H1 (cell line): Measurements from ENCODE around the gene PLXNA4. TPM values are rescaled to one million over a fixed set of nuclear protein-coding genes. Genes with fewer than 3 reads are reported as not detected.

Experiments used
- CTCF ChIA-PET: fragments of 300-600 bp; sonication (Branson Sonifier 250); formaldehyde crosslinking; loops from one replicate; lab custom pipeline; 2021; ENCODE audit not compliant: partially characterized antibody; lab: Charles Lee
- POLR2A ChIA-PET: fragments of 300-600 bp; sonication (Branson Sonifier 250); formaldehyde crosslinking; loops from one replicate; lab custom pipeline; 2021; ENCODE audit warnings: inconsistent platforms; ENCODE audit not compliant: partially characterized antibody; lab: Charles Lee
- DNase-seq, 2 experiments: peaks; one replicate each; pipeline versions ENCODE4 v3.0.0 to v3.0.0-alpha.2; 2010 to 2022; ENCODE audit warnings: low spot score in 2 of 2, low read depth in 1 of 2, mixed read lengths in 1 of 2
- FAIRE-seq: peaks from 2 replicates; lab custom pipeline; 2011; peaks lifted over from hg19 to GRCh38; lab: Jason Lieb, UNC
- H2AFZ ChIP-seq: 2 replicates; pipeline ENCODE4 v1.8.1; 2012; ENCODE audit warnings: low read length, inconsistent platforms
- H2AK5ac ChIP-seq: 2 replicates; pipeline ENCODE4 v1.6.1; 2013; ENCODE audit warnings: low read depth, low read length
- H2BK120ac ChIP-seq: replicated peaks from 2 replicates; pipeline ENCODE3; 2013; ENCODE audit warnings: low read depth, low read length, inconsistent platforms
- H2BK12ac ChIP-seq: 2 replicates; pipeline ENCODE4 v1.6.1; 2013; ENCODE audit warnings: low read depth, low read length
- H2BK15ac ChIP-seq: 2 replicates; pipeline ENCODE4 v1.6.1; 2013; ENCODE audit warnings: low read length
- H2BK20ac ChIP-seq: 2 replicates; pipeline ENCODE4 v1.6.1; 2013; ENCODE audit warnings: low read length
- H2BK5ac ChIP-seq: 2 replicates; pipeline ENCODE4 v1.6.1; 2013; ENCODE audit warnings: low read depth, low read length
- H3K14ac ChIP-seq: 2 replicates; pipeline ENCODE4 v1.6.1; 2013; ENCODE audit warnings: inconsistent platforms; ENCODE audit not compliant: insufficient read length
- H3K18ac ChIP-seq: 2 replicates; pipeline ENCODE4 v1.6.1; 2013; ENCODE audit warnings: low read length; ENCODE audit errors: extremely low read depth
- H3K23ac ChIP-seq: 2 replicates; pipeline ENCODE4 v1.6.1; 2013; ENCODE audit warnings: inconsistent platforms; ENCODE audit not compliant: insufficient read length
- H3K23me2 ChIP-seq: 2 replicates; pipeline ENCODE4 v1.6.1; 2013; ENCODE audit warnings: low read depth, low read length
- H3K27ac ChIP-seq: 2 replicates; pipeline ENCODE4 v1.6.1; 2011; ENCODE audit warnings: low read depth, low read length, inconsistent platforms
- H3K27me3 ChIP-seq, 4 experiments: replicated peaks in 1 of 4; 1 replicate in 1 of 4; 2 replicates in 3 of 4; pipeline versions ENCODE4 v1.6.1 to v1.8.1; 2011 to 2013; ENCODE audit warnings: low read length in 3 of 4, mild to moderate bottlenecking in 3 of 4, inconsistent platforms in 2 of 4, mixed read lengths in 2 of 4, moderate library complexity in 1 of 4; ENCODE audit not compliant: control insufficient read depth in 3 of 4, insufficient read depth in 3 of 4; ENCODE audit errors: extremely low read depth in 1 of 4
- H3K36me3 ChIP-seq, 4 experiments: 2 replicates each; pipeline versions ENCODE4 v1.6.1 to v1.8.1; 2011 to 2013; ENCODE audit warnings: mild to moderate bottlenecking in 4 of 4, low read length in 3 of 4, moderate library complexity in 2 of 4, control low read depth in 1 of 4, inconsistent platforms in 1 of 4; ENCODE audit not compliant: insufficient read depth in 4 of 4, control insufficient read depth in 2 of 4
- H3K4ac ChIP-seq: replicated peaks from 2 replicates; pipeline ENCODE3; 2013; ENCODE audit warnings: low read length, low read depth, mixed read lengths, inconsistent platforms; ENCODE audit not compliant: insufficient read length
- H3K4me1 ChIP-seq, 4 experiments: replicated peaks in 1 of 4; 1 replicate in 1 of 4; 2 replicates in 3 of 4; pipeline versions ENCODE4 v1.6.1 to v1.8.1; 2011 to 2013; ENCODE audit warnings: low read length in 3 of 4, inconsistent platforms in 2 of 4, mixed read lengths in 1 of 4; ENCODE audit not compliant: insufficient read depth in 4 of 4, control insufficient read depth in 3 of 4
- H3K4me2 ChIP-seq, 2 experiments: 2 replicates each; pipeline versions ENCODE4 v1.6.1 to v1.8.1; 2011 to 2013; ENCODE audit warnings: low read depth in 2 of 2, low read length in 2 of 2, control low read depth in 1 of 2, inconsistent platforms in 1 of 2, mild to moderate bottlenecking in 1 of 2; ENCODE audit not compliant: insufficient read depth in 1 of 2
- H3K4me3 ChIP-seq, 4 experiments: fragments of 200-600, 300-600 bp in 1 of 4; sonication (generic), shearing (Covaris generic), sonication (Bioruptor Twin) in 1 of 4; 2 replicates each; pipeline versions ENCODE4 v1.5.1 to v1.8.1; 2011 to 2016; ENCODE audit warnings: low read length in 4 of 4, low read depth in 3 of 4, control low read depth in 2 of 4, inconsistent platforms in 2 of 4, mild to moderate bottlenecking in 2 of 4, mixed read lengths in 1 of 4, moderate library complexity in 1 of 4; ENCODE audit not compliant: insufficient read depth in 2 of 4; ENCODE audit errors: extremely low read depth in 1 of 4
- H3K56ac ChIP-seq: replicated peaks from 2 replicates; pipeline ENCODE3; 2013; ENCODE audit warnings: low read depth, mild to moderate bottlenecking, mixed read lengths, low read length, inconsistent platforms; ENCODE audit not compliant: insufficient read length
- H3K79me1 ChIP-seq: 2 replicates; pipeline ENCODE4 v1.6.1; 2013; ENCODE audit warnings: low read depth, low read length, control low read depth
- H3K79me2 ChIP-seq, 2 experiments: 2 replicates each; pipeline versions ENCODE4 v1.6.1 to v1.8.1; 2012 to 2013; ENCODE audit warnings: low read length in 2 of 2, mild to moderate bottlenecking in 2 of 2, inconsistent platforms in 1 of 2; ENCODE audit not compliant: insufficient read depth in 2 of 2, control insufficient read depth in 1 of 2
- H3K9ac ChIP-seq, 4 experiments: replicated peaks in 1 of 4; 1 replicate in 1 of 4; 2 replicates in 3 of 4; pipeline versions ENCODE4 v1.6.1 to v1.8.1; 2011 to 2013; ENCODE audit warnings: low read depth in 3 of 4, low read length in 3 of 4, control low read depth in 2 of 4, mild to moderate bottlenecking in 2 of 4, moderate library complexity in 2 of 4, inconsistent platforms in 1 of 4; ENCODE audit errors: extremely low read depth in 1 of 4
- H3K9me3 ChIP-seq, 2 experiments: 2 replicates each; pipeline versions ENCODE4 v1.6.1 to v1.8.1; 2012 to 2013; ENCODE audit warnings: mild to moderate bottlenecking in 2 of 2, moderate library complexity in 2 of 2, control low read depth in 1 of 2, inconsistent platforms in 1 of 2, low read depth in 1 of 2, low read length in 1 of 2, mixed read lengths in 1 of 2; ENCODE audit not compliant: insufficient read depth in 2 of 2
- H4K20me1 ChIP-seq, 2 experiments: replicated peaks in 1 of 2; 2 replicates each; pipeline versions ENCODE3 to v1.8.1; 2011 to 2013; ENCODE audit warnings: inconsistent platforms in 2 of 2, low read length in 2 of 2, mild to moderate bottlenecking in 1 of 2; ENCODE audit not compliant: insufficient read depth in 2 of 2, control insufficient read depth in 1 of 2
- H4K5ac ChIP-seq: 2 replicates; pipeline ENCODE4 v1.6.1; 2013; ENCODE audit warnings: low read length, low read depth, mixed read lengths, inconsistent platforms; ENCODE audit not compliant: insufficient read length
- H4K8ac ChIP-seq: 2 replicates; pipeline ENCODE4 v1.8.0; 2013; ENCODE audit warnings: mild to moderate bottlenecking, moderate library complexity, low read length, inconsistent platforms; ENCODE audit not compliant: insufficient read depth; ENCODE audit errors: extremely low read depth
- H4K91ac ChIP-seq: replicated peaks from 2 replicates; pipeline ENCODE3; 2013; ENCODE audit warnings: low read length, mixed read lengths, inconsistent platforms; ENCODE audit not compliant: insufficient read length
- ATF3 ChIP-seq: IDR thresholded peaks from 2 replicates; pipeline ENCODE4 v1.6.1; 2011; ENCODE audit warnings: low read depth, mild to moderate bottlenecking, low read length; ENCODE audit not compliant: insufficient read depth
- CTBP2 ChIP-seq: IDR thresholded peaks from 2 replicates; pipeline ENCODE4 v1.7.0; 2011; ENCODE audit warnings: borderline replicate concordance, mild to moderate bottlenecking, moderate library complexity, mixed read lengths, low read length; ENCODE audit not compliant: insufficient read depth, insufficient read length
- EGR1 ChIP-seq: IDR thresholded peaks from 2 replicates; pipeline ENCODE4 v1.6.1; 2011; ENCODE audit warnings: low read depth, low read length, borderline replicate concordance
- EZH2 ChIP-seq: fragments of 200-600 bp; sonication (generic); IDR thresholded peaks from 2 replicates; pipeline ENCODE4 v1.7.1; 2012; ENCODE audit warnings: low read depth, mild to moderate bottlenecking, moderate library complexity, low read length, inconsistent platforms; ENCODE audit not compliant: severe bottlenecking
- FOSL1 ChIP-seq: IDR thresholded peaks from 2 replicates; pipeline ENCODE4 v1.6.1; 2011; ENCODE audit warnings: mild to moderate bottlenecking, low read depth, low read length, moderate library complexity; ENCODE audit not compliant: insufficient read depth
- HDAC2 ChIP-seq, 2 experiments: fragments of 300-600 bp in 1 of 2; sonication (generic) in 1 of 2; IDR thresholded peaks; 2 replicates each; pipeline ENCODE4 v1.6.1; 2011 to 2012; ENCODE audit warnings: low read depth in 2 of 2, low read length in 2 of 2, mild to moderate bottlenecking in 2 of 2, moderate library complexity in 2 of 2, borderline replicate concordance in 1 of 2, inconsistent platforms in 1 of 2
- NRF1 ChIP-seq: IDR thresholded peaks from 2 replicates; pipeline ENCODE4 v1.6.1; 2011; ENCODE audit warnings: mild to moderate bottlenecking, low read depth, low read length, improper control_type of control experiment
- POLR2AphosphoS5 ChIP-seq: IDR thresholded peaks from 2 replicates; pipeline ENCODE4 v1.6.1; 2011; ENCODE audit warnings: low read depth, low read length
- RAD21 ChIP-seq, 2 experiments: IDR thresholded peaks in 1 of 2; conservative IDR thresholded peaks in 1 of 2; 2 replicates each; pipeline ENCODE4 v1.6.1; 2011; ENCODE audit warnings: low read depth in 2 of 2, low read length in 2 of 2, improper control_type of control experiment in 1 of 2, inconsistent platforms in 1 of 2, mild to moderate bottlenecking in 1 of 2, moderate library complexity in 1 of 2
- RXRA ChIP-seq: IDR thresholded peaks from 2 replicates; pipeline ENCODE4 v1.6.1; 2011; ENCODE audit warnings: low read depth, mild to moderate bottlenecking, low read length, moderate library complexity; ENCODE audit not compliant: insufficient read depth
- SP4 ChIP-seq: IDR thresholded peaks from 2 replicates; pipeline ENCODE4 v1.6.1; 2012; ENCODE audit warnings: low read length, inconsistent platforms
- WGBS, 2 experiments: shearing (Covaris generic) in 1 of 2; methylation state at CpG; one replicate each; pipeline versions ENCODE4 v1.1.6 to v1.1.7; 2013 to 2015; ENCODE audit warnings: low lambda C conversion rate in 2 of 2, mixed read lengths in 2 of 2, inconsistent platforms in 1 of 2, low coverage in 1 of 2, missing lambda C conversion rate in 1 of 2; ENCODE audit not compliant: insufficient replicate concordance in 2 of 2, insufficient coverage in 1 of 2, insufficient read length in 1 of 2; ENCODE audit errors: extremely low coverage in 1 of 2, missing lambda C conversion rate in 1 of 2; 5-methylcytosine and 5-hydroxymethylcytosine counted together
- polyA plus RNA-seq, 7 experiments: library from polyadenylated mRNA; depleted of rRNA in 3 of 7; stranded (reverse) in 5 of 7; unstranded in 2 of 7; fragments of >200 nt in 5 of 7; fragments of 200-250 nt in 2 of 7; gene quantifications; 1 replicate in 5 of 7; 2 replicates in 1 of 7; 4 replicates in 1 of 7; pipeline versions ENCODE4 v1.2.1 to v1.2.3, GENCODE V29; 2011 to 2013; ENCODE audit warnings: missing spikeins in 2 of 7, mixed read lengths in 2 of 7
- total RNA-seq: library from RNA; stranded (reverse); fragmentation: NEBNext Ultra II Directional; extraction: Animal tissue kit (Norgen Biotek cat#: 25700); gene quantifications from 2 replicates; pipeline ENCODE4 v1.2.1, GENCODE V29; 2021

Gene PLXNA4
- total and polyA plus RNA-seq, 2 of the 8 experiments (the other 6 are each of a cell fraction or from before 2014, with no cell fraction given) = 0.76 to 0.79 TPM

- Histone ChIP-seq H2BK20ac (no peak overlapping the region), H3K79me2 (no peaks in the 10 kb centered on the region), H3K36me3 (no peaks in the 10 kb centered on the region), H2AK5ac (no peak overlapping the region), H2BK5ac (no peak overlapping the region), H3K79me1 (no peaks in the 10 kb centered on the region), H3K56ac (no peak overlapping the region), H3K4me1 (peaks cover 0 to 7% (median 0%) of the 10 kb centered on the region in 4 experiments; a peak in 1 of 7 replicates), H3K18ac (no peak overlapping the region), H3K4me2 (no peak overlapping the region), H3K9me3 (no peaks in the 10 kb centered on the region; a peak in 1 of 4 replicates), H3K27ac (no peak overlapping the region), H2BK120ac (no peak overlapping the region), H4K91ac (no peak overlapping the region), H3K9ac (no peak overlapping the region), H3K27me3 (peaks cover 0 to 3% (median 0%) of the 10 kb centered on the region in 4 experiments; a peak in 2 of 7 replicates), H4K5ac (no peak overlapping the region), H3K23me2 (no peaks in the 10 kb centered on the region), H4K20me1 (no peaks in the 10 kb centered on the region), H2AFZ (no peak overlapping the region), H3K14ac (no peak overlapping the region), H2BK12ac (no peak overlapping the region), H2BK15ac (no peak overlapping the region), H3K4me3 (no peak overlapping the region), H3K23ac (no peak overlapping the region), H3K4ac (no peak overlapping the region), H4K8ac (no peak overlapping the region)
- CTCF ChIA-PET = interaction anchor here (1.2 kb wide), 1 partner anchor 59 kb away, joined by 4 read pairs; no protein-coding TSS in a partner anchor
- FAIRE-seq (no peak), DNase-seq (no peak)
- WGBS, 2 experiments = 85% methylated on average over 7 of the region's 7 CpGs; no CpG with 5 or more reads in 1 of the 2 experiments
- POLR2A ChIA-PET = no interaction called here
- no peak for TF ChIP-seq FOSL1
- no peak for TF ChIP-seq ATF3
- TF ChIP-seq EZH2 = no peak
- no peak for TF ChIP-seq RXRA
- TF ChIP-seq SP4 = no peak
- no peak for TF ChIP-seq NRF1
- no peak for TF ChIP-seq POLR2AphosphoS5
- no peak for TF ChIP-seq HDAC2 (IDR thresholded peaks at IDR 0.05; ENCODE audit: borderline replicate concordance in 1 of 2, low read depth in 2 of 2, low read length in 2 of 2)
- TF ChIP-seq EGR1 = no peak
- no peak for TF ChIP-seq RAD21 (IDR thresholded peaks at IDR 0.05 in 1 of 2, conservative IDR thresholded peaks at IDR 0.05 in 1 of 2; ENCODE audit: low read depth in 2 of 2, low read length in 2 of 2)
- no peak for TF ChIP-seq CTBP2
Observed at GRCh38 chr7:132077971-132078685, 498.1 kb downstream of the PLXNA4 start.
